IPS-11a (cell line): ENCODE results near the gene ADGRF5.

Experiments
- H3K4me3 ChIP-seq: one replicate; pipeline ENCODE4 v1.5.1; 2013; ENCODE audit warnings: low read depth, low read length, control low read depth

Gene ADGRF5

DNA sequence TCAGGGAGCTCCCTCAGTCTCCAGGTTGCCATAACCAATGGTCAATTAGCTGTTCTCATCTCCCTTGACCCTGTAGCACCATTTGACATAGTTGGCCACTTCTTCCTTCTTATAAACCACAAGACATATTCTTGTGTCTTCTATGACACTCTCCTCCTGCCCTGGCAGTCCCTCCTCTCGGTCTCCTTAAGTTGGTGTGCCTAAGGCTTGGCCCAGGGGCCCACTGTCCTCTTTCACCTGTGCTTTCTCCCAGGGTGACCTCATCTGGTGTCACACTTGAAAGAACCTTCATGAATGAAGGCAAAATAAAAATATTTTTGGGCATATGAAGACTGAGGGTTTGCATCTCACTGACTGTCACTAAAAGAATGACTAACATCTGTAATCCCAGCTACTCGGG lies 9.7 kb upstream of the ADGRF5 start:
- no peak overlapping the region for H3K4me3 ChIP-seq

DNA sequence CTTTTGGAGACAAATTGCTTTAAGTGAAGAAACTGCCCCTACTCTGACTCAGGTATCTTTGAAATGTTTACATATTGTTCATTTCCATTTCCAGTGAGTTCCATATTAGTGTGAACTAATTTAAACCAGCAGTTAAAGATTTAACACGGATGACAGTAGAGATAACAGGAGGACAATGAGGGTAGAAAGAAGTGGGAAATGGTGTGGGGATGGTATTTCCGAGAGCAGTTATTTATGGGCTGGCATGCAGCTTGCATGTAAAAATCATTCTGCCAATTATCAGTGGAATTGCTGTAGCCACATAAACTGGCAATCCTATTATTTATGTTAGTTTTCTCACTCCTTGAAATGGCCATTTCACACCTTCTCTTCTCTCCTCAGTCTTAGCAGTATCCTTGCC lies 8.6 kb upstream of the ADGRF5 start:
- no peak overlapping the region for H3K4me3 ChIP-seq

- no peak overlapping the region for H3K4me3 ChIP-seq
These were observed 5.3 kb upstream of the ADGRF5 start for GRCh38 chr6:46927066-46927465.

DNA sequence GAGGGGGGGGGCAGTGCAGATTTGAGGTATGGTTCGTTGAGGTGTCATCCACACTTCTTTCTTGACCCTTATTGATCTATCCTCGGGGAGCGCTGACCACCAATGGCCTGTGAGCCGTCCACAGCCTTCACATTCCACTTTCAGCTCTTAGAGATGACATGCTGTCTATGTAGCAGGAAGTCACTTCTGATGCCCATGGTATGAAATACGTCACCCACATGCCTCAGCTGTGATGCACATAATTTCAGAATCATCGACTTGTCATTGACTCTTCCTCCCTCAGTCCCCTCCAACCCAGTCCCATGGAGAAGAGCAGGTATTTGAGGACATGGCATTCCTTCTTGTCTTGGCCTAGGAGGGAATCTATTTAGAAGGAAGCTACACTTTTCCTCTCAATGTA lies 4.7 kb upstream of the ADGRF5 start:
- H3K4me3 ChIP-seq = no peak overlapping the region

GRCh38 chr6:46925563-46926253 lies 4.0 kb upstream of the ADGRF5 start:
- no peak overlapping the region for H3K4me3 ChIP-seq

GRCh38 chr6:46923476-46923875 lies 1.7 kb upstream of the ADGRF5 start:
- no peak overlapping the region for H3K4me3 ChIP-seq

DNA sequence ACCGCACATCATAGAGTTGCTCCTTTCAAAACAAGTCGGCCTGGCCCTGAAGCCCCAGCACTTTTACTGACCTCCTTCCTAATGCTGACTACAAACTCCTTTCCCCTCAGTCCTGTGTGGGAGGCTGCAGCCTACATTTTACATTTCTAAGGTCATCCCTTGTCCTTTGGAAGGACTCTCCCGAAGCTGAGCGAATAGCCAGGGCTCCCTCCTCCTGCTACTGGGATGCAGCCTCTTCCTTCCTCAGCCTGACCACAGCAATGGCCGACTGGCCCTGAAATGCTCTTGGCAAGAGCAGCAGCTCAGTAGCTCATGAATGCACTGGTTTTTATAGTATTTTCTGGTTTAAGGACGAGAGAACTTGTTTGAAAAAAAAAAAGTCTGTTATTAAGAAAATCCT lies 679 bp downstream of the ADGRF5 start:
- H3K4me3 ChIP-seq = no peak overlapping the region

- H3K4me3 ChIP-seq = no peak overlapping the region
These were observed 2.9 kb downstream of the ADGRF5 start for GRCh38 chr6:46918806-46919205.

- no peak overlapping the region for H3K4me3 ChIP-seq
These were observed 4.7 kb downstream of the ADGRF5 start for GRCh38 chr6:46917002-46917545.

DNA sequence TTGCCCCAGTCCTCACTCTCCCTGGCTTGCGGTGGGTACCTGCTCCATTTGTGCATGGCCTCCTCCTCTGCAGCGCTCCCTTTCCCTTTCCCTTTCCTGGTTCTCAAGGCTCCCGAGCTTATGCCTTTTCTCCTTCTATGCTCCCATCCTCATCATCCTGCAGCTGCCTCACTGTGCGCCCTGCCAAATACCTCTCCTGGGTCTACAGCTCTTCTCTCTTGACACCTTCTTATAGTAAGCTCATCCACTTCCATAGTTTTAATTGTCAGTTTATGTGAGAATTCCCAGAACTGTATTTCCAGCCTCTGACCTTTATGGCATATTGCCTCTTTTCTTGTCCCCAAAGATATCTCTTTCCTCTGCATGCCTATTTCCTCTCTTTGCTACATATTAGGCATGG lies 5.9 kb downstream of the ADGRF5 start:
- H3K4me3 ChIP-seq = no peak overlapping the region

DNA sequence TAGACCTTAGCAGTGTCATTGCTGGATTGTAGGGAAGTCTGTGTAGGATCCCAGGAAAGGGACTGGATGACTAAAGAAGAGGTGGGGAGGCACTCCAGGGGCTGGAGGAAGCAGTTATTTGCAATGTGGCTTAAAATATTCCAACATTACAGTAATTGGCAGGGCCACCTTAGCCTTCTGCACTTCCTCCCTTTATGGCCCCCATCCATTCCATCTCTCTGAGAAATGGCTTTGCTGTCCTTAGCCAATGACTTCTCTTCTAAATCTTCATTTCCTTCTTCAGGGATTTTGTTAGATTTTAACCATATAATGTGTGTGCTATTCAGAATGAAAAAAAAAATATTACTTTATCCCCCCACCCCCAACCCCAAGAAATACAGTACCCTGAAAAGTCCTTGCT lies 6.4 kb downstream of the ADGRF5 start:
- no peak overlapping the region for H3K4me3 ChIP-seq

DNA sequence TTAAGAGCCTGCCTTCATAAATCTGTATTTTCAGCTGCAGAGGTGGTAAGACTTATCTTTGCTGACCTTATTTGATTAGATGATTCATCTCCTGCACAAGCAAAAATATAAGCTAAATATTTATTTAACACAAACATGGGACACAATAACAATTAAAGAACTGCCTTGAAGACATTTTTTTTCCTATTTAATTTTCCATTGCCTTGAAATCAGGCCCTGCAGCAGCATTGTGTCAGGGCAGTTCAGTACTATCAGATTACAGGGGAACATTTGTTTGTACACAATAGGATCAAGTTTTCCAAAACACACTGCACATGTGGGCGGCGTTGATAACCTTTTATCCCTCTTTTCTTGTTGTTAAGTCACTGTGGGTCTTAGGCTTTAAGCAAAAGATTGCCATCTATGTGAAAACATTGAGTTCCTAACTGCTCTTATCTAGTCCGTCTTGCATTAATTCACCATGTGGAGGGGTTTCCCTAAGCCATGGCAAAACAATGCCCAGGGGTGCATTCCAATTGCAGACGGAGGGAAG lies 7.4 kb downstream of the ADGRF5 start:
- H3K4me3 ChIP-seq = no peak overlapping the region

DNA sequence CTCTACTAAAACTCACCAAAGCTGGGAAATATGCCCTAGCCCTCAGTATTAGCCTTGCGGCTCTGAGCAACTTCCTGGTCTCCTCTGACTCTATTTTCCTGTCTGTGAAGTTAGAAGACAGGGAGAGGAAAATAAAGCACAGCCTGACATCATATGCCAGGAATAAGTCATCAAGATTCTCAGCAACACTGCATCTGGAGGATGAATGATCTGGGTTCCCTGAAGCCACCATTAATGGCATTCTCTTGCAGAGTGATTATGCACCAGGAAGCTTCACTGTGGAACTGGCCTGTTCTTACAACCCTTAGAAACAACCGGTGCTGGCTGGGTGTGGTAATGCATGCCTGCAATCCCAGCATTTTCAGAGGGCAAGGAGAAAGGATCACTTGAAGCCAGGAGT lies 12.4 kb downstream of the ADGRF5 start:
- H3K4me3 ChIP-seq = no peak overlapping the region

- no peak overlapping the region for H3K4me3 ChIP-seq
These were observed 15.0 kb downstream of the ADGRF5 start for GRCh38 chr6:46906776-46907175.

- no peak overlapping the region for H3K4me3 ChIP-seq
These were observed 17.6 kb downstream of the ADGRF5 start for GRCh38 chr6:46904117-46904516.

DNA sequence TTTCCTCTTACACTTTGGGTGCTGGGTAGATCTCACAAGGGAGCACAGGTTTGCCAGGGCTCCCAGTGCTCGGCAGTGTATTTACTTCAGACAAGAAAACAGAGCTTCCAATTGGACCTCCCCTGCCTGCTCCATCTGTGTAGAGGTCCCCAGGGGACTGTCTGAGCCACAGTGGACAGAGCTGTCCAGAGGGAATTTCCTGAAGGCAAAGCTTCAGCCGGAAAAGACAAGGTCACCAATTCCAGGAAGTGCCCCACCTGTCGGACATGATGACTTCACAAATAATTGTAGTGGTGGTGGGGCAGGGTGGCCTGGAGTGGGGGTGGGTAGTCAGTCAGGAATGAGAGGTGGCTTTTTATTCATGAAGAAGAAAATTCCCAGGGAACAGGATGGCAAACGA lies 18.6 kb downstream of the ADGRF5 start:
- no peak overlapping the region for H3K4me3 ChIP-seq

- no peak overlapping the region for H3K4me3 ChIP-seq
These were observed 19.8 kb downstream of the ADGRF5 start for GRCh38 chr6:46901882-46902314.

- H3K4me3 ChIP-seq = no peak overlapping the region
These were observed 21.5 kb downstream of the ADGRF5 start for GRCh38 chr6:46900266-46900665.

DNA sequence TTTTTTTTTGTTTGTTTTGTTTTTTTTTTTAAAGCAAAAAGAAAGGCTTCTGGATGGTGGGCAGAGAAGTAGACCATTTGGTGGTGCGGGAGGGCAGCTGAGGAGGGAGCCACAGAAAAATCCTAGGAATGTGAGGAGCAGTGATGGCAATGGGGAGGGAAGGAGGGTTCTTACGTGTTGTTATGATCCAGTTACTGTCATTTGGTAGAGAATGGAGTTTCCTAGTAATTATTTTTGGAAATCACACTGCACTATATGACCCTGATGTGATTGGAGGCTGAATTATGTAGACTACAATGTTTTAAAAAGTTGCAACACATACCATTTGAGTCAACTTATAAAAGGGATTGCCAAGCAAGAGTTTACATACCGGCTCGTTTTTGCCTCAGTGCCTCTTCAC lies 22.1 kb downstream of the ADGRF5 start:
- no peak overlapping the region for H3K4me3 ChIP-seq

GRCh38 chr6:46898006-46898405 lies 23.7 kb downstream of the ADGRF5 start:
- H3K4me3 ChIP-seq = no peak overlapping the region

GRCh38 chr6:46896871-46897270 lies 24.9 kb downstream of the ADGRF5 start:
- H3K4me3 ChIP-seq = no peak overlapping the region

DNA sequence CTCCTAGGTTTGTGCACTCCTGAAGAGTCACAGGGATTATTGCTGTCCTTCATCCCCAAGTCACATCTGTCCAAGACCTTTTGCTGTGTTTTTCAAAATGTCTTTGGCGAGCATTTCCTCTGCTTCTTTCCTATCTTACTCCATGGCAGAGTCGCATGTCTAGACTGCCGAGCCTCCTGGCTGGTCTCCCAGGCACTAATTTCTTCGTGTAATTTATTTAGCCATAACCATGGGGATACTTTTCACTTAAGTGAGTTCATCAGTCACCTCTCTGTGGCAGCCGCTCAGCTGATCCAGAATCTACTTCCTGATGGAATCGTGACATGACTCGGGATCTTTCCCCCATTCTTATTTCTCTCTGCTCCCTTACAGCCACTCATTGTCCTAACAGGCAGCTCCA lies 25.8 kb downstream of the ADGRF5 start:
- no peak overlapping the region for H3K4me3 ChIP-seq

- H3K4me3 ChIP-seq = no peak overlapping the region
These were observed 27.3 kb downstream of the ADGRF5 start for GRCh38 chr6:46894433-46894832.
